ENCODE measurements around the gene HIGD1B.

DNA sequence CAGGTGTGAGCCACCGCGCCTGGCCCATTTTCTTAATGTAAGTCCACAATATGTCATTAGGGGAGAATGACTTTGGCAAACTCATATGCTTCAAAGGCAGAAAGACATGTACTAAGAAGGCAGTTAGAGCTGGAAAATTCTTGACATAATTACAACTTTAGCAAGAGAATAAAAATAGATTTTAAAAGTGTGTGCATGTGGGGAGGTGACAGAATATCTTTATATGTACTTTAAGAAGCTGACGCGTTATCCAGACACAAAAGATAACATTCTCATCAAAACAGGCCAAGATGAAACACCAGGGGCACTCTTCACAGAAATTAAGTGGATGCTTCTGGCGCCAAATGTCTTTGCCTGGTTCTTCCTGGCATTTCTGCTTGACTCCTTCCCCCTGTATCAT, 45.8 kb upstream of the HIGD1B start:
- TF ChIP-seq ZNF124 (CRISPR knock-in tag; IDR thresholded peaks at IDR 0.05) (no peak), CTCF (IDR thresholded peaks at IDR 0.05 in 2 of 3, conservative IDR thresholded peaks at IDR 0.05 in 1 of 3; ENCODE audit: insufficient read depth in 2 of 3, low read depth in 1 of 3, low read length in 3 of 3) (0 out of 6 replicates have a peak, but pooled peaks of 1 of the 3 experiments have one; percentile 3), POLR2A (conservative IDR thresholded peaks at IDR 0.05) (no peak), EP300 (IDR thresholded peaks at IDR 0.05; ENCODE audit: low read length) (no peak), GTF2F1 (IDR thresholded peaks at IDR 0.05; ENCODE audit: low read depth, low read length) (no peak), CSDE1 (IDR thresholded peaks at IDR 0.05) (no peak), EWSR1 (IDR thresholded peaks at IDR 0.05; ENCODE audit: borderline replicate concordance, low read depth, partially characterized antibody) (no peak), CREB1 (IDR thresholded peaks at IDR 0.05) (no peak), CREB1 (CRISPR knock-in tag; IDR thresholded peaks at IDR 0.05) (no peak)

Data from K562 (cell line).